Left kidney (tissue), 2 donors: ENCODE results near the gene NTF3. TPM values are rescaled to one million over a fixed set of nuclear protein-coding genes. Genes with fewer than 3 reads are reported as not detected.

Experiments used
- DNase-seq: peaks from one replicate; pipeline ENCODE4 v3.0.0-alpha.2; 2013
- polyA plus RNA-seq: library from polyadenylated mRNA; unstranded; fragments of 120-200 nt; gene quantifications from one replicate; pipeline ENCODE4 v1.2.1, GENCODE V29; 2013; ENCODE audit not compliant: insufficient read length

Gene NTF3
- polyA plus RNA-seq, 1 donor: 4.1 TPM

GRCh38 chr12:5487948-5488625, 56.2 kb downstream of the NTF3 start:
- DNase-seq: no peak

GRCh38 chr12:5488626-5488955, 56.7 kb downstream of the NTF3 start:
- no peak for DNase-seq

- DNase-seq: no peak
Measured at GRCh38 chr12:5489017-5489416, 57.1 kb downstream of the NTF3 start.

DNA sequence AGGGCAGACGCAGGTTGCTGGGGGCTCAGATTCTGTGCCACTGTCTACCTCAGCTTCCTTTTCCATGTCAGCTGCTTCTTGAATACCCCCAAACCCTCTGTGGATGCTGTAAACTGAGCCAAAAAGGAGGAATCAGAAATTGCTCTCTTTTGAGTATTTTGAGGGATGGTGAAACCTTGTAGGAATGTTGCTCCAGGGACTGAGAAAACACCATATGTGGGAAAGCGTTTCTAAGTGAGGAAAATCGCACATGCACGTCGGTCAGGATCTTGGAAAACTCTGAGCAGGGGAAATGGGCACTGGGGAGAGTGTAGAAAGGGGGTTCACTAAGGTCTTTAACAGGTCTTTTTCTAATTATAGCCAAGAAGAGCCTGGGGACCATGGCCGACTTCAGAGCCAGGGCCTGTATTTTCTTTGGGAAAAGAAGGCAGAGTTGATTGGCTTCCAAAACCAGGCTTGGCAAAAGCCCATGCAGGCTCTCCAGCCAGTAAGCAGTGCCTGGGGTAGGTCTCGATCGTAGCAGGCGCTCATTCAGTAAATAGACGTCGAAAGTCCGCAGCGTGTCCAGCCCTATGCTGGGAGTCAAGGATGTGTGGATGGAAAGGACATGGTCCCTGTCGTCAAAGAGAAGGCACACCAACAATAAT, 58.0 kb downstream of the NTF3 start:
- no peak for DNase-seq

DNA sequence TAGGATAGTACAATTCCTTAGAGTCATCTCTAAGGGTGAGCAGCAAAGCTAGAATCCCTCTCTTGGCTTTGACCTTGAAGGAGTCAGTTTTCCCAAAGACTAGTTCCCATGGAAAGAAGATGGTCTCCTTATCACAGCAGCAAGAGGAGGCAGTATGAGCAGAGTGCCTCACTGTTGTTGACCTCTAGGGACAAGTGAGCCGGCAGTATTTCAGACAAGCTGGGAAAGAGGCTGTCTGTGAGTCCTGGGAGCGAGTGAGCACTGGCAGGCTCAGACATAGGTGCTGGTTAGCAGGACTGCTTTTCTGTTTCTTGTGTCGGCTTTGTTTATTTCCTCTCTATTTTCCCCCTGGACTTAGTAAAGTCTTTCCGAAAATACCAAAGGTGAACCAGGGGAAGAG, 60.7 kb downstream of the NTF3 start:
- DNase-seq: no peak

- no peak for DNase-seq
Measured at GRCh38 chr12:5493018-5493417, 61.1 kb downstream of the NTF3 start.

DNA sequence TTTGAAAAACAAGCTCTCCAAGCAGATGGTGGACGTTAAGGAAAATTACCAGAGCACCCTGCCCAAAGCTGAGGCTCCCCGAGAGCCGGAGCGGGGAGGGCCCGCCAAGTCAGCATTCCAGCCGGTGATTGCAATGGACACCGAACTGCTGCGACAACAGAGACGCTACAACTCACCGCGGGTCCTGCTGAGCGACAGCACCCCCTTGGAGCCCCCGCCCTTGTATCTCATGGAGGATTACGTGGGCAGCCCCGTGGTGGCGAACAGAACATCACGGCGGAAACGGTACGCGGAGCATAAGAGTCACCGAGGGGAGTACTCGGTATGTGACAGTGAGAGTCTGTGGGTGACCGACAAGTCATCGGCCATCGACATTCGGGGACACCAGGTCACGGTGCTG, 62.4 kb downstream of the NTF3 start:
- DNase-seq: no peak

DNA sequence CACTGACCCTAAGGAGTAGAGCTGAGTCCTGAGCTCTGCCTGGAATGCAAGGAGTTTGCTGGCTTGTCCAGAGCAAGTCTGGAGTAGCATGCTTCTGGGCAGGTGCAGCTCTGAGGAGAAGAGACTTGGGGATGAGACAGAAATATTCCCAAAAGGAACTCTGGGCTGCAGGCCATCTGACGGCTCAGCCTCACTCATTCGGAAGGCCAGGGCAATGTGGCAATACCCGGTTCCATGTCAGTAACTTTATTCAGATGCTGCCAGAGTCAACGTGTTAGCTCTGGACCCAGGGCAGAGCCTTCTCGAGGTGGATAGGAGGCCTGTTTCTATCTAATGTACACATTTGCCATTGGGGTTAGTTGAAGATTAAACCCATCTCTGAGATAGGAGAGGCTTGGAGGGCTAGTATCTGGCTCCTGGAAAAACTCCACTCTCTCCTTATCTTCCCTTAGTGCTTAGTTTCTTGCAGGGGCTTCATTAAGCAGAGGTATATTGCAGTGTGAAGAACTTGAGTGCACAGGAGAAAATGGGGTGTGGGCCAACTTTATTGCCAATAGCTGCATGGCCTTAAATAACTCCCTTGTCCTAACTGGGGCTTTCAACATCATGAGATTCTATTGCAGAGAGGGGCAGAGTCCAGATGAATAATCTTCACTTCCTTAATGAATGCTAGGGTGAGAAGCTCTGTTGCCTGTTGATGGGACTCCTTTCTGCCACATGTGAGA, 65.6 kb downstream of the NTF3 start:
- no peak for DNase-seq

GRCh38 chr12:5498076-5498475, 66.2 kb downstream of the NTF3 start:
- no peak for DNase-seq

DNA sequence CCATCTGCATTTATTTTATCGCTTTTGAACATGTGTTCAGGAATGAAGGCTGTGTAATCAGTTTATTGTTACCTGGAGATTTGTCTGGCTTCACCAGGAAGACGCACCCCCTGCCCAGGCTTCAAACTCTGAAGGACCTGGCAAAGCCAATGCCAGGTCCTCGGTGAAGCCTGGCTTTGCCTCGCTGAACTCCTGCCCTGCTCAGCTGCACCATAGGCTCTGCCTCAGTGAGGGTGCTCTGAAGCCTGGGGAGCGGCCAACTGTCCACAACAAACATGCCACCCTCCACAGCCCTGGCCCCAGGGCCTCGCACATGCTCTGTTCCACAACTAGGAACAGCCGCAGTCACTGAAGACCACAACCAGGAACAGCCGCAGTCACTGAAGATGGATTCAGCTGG, 66.9 kb downstream of the NTF3 start:
- DNase-seq: no peak

- DNase-seq: no peak
Measured at GRCh38 chr12:5499566-5500330, 67.8 kb downstream of the NTF3 start.

DNA sequence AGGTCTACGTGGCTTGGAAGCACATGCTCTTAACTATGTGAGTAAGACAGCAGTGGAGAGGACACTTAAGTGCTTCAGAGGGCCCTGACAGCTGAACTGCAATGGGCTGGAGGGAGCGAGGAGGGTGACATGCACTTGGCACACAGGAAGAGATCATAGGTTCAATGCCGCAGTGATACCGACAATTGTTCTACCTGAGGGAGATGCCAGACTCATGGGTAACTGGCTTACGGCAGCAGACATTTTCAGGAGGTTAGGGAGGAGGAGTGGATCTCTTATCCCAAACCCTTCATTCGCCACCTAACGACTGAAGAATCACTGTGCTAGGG, 68.4 kb downstream of the NTF3 start:
- DNase-seq: no peak

GRCh38 chr12:5503774-5504173, 71.9 kb downstream of the NTF3 start:
- no peak for DNase-seq

GRCh38 chr12:5505116-5505515, 73.2 kb downstream of the NTF3 start:
- DNase-seq: no peak

GRCh38 chr12:5505751-5506150, 73.8 kb downstream of the NTF3 start:
- DNase-seq: no peak

DNA sequence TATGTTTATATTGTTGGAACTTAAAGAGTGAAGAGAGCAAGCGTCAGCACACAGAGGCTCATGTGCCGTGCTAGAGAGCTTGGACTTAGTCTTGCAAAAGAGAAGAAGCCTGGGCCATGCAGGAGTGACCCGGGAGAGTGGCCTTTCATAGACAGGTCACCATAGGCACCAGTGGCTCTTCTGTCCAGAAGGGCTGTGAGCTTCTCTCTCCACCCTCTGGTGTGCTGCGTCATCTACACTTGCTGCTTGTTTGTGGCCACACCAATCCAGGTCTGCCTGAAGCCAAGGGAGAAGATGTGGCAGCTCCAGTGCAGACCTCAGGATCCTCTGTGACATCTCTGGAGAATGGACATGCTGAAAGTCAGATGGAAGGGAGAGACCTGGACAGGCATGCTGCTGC, 74.4 kb downstream of the NTF3 start:
- no peak for DNase-seq

- DNase-seq: no peak
Measured at GRCh38 chr12:5506821-5507231, 74.9 kb downstream of the NTF3 start.

DNA sequence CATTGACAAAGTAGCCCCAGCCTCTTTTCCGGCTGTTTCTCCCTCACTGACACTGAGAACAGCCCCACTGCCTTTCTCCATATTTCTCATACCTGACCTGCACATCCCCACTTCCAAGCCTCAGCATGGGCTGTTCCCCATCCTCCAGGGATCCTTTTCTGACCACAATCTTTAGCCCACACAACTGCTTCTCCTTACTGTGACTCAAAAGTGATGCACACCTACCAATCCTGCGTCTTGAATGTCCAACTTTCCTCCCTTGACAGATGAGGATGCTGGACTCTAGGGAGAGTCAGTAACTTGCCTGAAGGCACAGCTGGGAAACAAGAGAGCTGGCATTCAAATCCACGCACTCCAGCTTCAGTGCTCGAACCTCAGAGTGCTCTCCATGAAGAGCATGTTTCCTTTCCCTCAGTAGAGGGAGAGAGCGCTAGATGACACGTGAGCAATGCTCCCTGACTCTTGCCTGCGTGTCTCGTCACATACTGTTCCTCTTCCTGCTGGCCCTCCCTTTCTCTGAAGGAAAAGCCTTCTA, 75.6 kb downstream of the NTF3 start:
- DNase-seq: no peak

- DNase-seq: no peak
Measured at GRCh38 chr12:5507944-5508343, 76.0 kb downstream of the NTF3 start.

GRCh38 chr12:5509102-5509501, 77.2 kb downstream of the NTF3 start:
- no peak for DNase-seq

DNA sequence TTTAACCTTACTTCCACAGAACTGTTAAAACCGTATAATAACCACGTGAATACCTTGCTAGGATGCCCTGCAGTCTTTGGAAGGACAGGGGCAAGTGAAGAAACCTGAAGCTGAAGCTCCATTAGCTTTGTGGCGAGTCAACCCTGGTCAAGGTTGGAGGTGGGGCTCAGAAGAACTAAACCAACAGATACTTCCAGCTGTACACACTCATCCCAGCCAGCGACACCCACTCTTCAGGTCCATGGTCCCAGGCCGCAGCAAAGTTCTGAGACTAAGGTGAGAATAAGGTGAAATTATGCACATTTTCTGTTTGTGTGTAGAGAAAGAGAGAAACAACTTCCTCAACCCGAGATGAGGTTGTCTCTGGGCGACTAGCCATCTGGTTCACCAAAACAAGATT, 77.6 kb downstream of the NTF3 start:
- DNase-seq: no peak

DNA sequence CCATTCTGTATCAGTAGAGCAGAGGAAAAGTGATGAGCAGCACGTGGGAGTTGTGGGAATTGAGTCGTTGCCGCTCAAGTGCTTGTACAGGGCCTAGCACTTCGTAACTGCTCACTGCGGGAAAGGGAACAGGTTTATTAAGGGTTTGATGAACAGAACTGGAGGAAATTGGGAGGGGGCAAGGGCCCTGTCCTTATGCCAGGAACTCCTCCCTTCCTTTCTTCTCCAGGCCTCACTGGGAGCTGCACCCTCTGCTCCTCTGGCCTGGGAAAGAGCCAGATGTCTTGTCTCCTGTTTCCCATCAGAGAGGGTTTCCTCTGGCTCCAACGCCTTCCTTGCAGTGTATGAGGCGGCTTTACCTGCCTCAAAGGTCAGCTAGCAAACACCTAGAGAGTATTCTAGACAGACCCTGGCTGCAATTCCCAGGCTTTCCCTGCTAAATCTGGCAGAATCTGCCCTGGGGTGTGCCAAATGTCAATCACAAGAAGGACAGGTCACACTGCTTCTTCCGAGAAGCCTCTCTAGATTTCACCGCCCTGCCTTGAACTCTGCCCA, 78.4 kb downstream of the NTF3 start:
- DNase-seq: no peak

GRCh38 chr12:5511256-5511643, 79.3 kb downstream of the NTF3 start:
- DNase-seq: no peak
